Liver (tissue), 3 donors: Measurements from ENCODE around the gene PLA2G4D.

Experiments
- EGR1 ChIP-seq, 2 donors: IDR thresholded peaks; 2 replicates each; pipeline ENCODE4 v1.6.1; 2016 to 2018; ENCODE audit warnings: antibody characterized with exemption in 2 of 2, low read depth in 2 of 2
- GABPA ChIP-seq, 2 donors: IDR thresholded peaks in 1 of 2; conservative IDR thresholded peaks in 1 of 2; 2 replicates each; pipeline ENCODE4 v1.6.1; 2016; ENCODE audit warnings: antibody characterized with exemption in 2 of 2, mild to moderate bottlenecking in 1 of 2, moderate library complexity in 1 of 2
- RAD21 ChIP-seq, 2 donors: IDR thresholded peaks; 2 replicates each; pipeline ENCODE4 v1.6.1; 2016; ENCODE audit warnings: antibody characterized with exemption in 2 of 2, mild to moderate bottlenecking in 2 of 2
- SP1 ChIP-seq: IDR thresholded peaks from 2 replicates; pipeline ENCODE4 v1.6.1; 2018; ENCODE audit warnings: antibody characterized with exemption, mild to moderate bottlenecking
- TAF1 ChIP-seq: conservative IDR thresholded peaks from 2 replicates; pipeline ENCODE4 v1.6.1; 2016; ENCODE audit warnings: antibody characterized with exemption, mild to moderate bottlenecking
- YY1 ChIP-seq: IDR thresholded peaks from 2 replicates; pipeline ENCODE4 v1.6.1; 2016; ENCODE audit warnings: antibody characterized with exemption, mild to moderate bottlenecking
- TF ChIP-seq, protein P1 (sequence below): fragments of 150-350 bp; IDR thresholded peaks from 2 replicates; pipeline ENCODE4 v1.5.1; 2017; ENCODE audit warnings: improper control_type of control experiment, low read depth, low read length; ENCODE audit not compliant: missing input control
- TF ChIP-seq, protein P2 (sequence below): IDR thresholded peaks from 2 replicates; pipeline ENCODE4 v1.6.1; 2016; ENCODE audit warnings: antibody characterized with exemption
- TF ChIP-seq, protein P3 (sequence below): IDR thresholded peaks from 2 replicates; pipeline ENCODE4 v1.6.1; 2016; ENCODE audit warnings: antibody characterized with exemption
- TF ChIP-seq, protein P4 (sequence below): IDR thresholded peaks from 2 replicates; pipeline ENCODE4 v1.6.1; 2016; ENCODE audit warnings: antibody characterized with exemption, mild to moderate bottlenecking
- donor health status: healthy.
- donor health status: healthy.

DNA sequence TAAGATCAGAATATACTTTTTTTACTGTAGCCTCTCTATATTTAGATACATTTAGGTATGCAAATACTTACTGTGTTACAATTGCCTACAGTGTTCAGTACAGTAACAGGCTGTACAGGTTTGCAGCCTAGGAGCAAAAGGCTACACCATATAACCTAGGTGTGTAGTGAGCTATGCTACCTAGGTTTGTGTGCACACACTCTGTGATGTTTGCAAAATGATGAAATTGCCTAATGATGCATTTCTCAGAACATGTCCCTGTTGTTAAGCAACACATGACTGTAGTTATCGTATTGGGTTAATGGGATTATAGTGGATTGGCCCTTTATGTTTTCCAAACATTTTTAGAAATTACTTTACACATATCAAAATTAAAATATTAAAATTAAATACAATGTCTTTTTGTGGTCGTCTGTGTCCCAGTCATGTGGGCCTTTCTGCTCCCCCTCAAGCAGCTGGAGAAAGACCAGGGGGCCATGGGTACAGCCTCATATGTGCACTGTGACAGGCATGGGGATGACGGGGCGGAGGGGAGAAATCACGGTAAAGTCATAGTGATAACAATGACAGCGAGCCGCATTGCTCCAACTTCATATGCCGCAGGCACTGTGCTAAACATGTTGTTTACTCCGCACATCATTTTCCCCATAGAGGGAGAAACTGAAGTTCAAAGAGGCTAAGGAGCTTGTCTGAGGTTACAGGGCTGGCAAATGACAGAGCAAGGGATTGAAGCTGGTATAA is 46.1 kb downstream of the PLA2G4D start:
- TF ChIP-seq, protein P1, sequence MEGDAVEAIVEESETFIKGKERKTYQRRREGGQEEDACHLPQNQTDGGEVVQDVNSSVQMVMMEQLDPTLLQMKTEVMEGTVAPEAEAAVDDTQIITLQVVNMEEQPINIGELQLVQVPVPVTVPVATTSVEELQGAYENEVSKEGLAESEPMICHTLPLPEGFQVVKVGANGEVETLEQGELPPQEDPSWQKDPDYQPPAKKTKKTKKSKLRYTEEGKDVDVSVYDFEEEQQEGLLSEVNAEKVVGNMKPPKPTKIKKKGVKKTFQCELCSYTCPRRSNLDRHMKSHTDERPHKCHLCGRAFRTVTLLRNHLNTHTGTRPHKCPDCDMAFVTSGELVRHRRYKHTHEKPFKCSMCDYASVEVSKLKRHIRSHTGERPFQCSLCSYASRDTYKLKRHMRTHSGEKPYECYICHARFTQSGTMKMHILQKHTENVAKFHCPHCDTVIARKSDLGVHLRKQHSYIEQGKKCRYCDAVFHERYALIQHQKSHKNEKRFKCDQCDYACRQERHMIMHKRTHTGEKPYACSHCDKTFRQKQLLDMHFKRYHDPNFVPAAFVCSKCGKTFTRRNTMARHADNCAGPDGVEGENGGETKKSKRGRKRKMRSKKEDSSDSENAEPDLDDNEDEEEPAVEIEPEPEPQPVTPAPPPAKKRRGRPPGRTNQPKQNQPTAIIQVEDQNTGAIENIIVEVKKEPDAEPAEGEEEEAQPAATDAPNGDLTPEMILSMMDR = no peak
- TF ChIP-seq RAD21 (IDR thresholded peaks at IDR 0.05) (no peak), YY1 (no peak), GABPA (IDR thresholded peaks at IDR 0.05 in 1 of 2, conservative IDR thresholded peaks at IDR 0.05 in 1 of 2) (no peak), SP1 (no peak), TAF1 (no peak), EGR1 (IDR thresholded peaks at IDR 0.05; ENCODE audit: low read depth in 2 of 2) (no peak)
- TF ChIP-seq, protein P2, sequence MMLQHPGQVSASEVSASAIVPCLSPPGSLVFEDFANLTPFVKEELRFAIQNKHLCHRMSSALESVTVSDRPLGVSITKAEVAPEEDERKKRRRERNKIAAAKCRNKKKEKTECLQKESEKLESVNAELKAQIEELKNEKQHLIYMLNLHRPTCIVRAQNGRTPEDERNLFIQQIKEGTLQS = no peak
- TF ChIP-seq, protein P3, sequence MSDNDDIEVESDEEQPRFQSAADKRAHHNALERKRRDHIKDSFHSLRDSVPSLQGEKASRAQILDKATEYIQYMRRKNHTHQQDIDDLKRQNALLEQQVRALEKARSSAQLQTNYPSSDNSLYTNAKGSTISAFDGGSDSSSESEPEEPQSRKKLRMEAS = no peak
- TF ChIP-seq, protein P4, sequence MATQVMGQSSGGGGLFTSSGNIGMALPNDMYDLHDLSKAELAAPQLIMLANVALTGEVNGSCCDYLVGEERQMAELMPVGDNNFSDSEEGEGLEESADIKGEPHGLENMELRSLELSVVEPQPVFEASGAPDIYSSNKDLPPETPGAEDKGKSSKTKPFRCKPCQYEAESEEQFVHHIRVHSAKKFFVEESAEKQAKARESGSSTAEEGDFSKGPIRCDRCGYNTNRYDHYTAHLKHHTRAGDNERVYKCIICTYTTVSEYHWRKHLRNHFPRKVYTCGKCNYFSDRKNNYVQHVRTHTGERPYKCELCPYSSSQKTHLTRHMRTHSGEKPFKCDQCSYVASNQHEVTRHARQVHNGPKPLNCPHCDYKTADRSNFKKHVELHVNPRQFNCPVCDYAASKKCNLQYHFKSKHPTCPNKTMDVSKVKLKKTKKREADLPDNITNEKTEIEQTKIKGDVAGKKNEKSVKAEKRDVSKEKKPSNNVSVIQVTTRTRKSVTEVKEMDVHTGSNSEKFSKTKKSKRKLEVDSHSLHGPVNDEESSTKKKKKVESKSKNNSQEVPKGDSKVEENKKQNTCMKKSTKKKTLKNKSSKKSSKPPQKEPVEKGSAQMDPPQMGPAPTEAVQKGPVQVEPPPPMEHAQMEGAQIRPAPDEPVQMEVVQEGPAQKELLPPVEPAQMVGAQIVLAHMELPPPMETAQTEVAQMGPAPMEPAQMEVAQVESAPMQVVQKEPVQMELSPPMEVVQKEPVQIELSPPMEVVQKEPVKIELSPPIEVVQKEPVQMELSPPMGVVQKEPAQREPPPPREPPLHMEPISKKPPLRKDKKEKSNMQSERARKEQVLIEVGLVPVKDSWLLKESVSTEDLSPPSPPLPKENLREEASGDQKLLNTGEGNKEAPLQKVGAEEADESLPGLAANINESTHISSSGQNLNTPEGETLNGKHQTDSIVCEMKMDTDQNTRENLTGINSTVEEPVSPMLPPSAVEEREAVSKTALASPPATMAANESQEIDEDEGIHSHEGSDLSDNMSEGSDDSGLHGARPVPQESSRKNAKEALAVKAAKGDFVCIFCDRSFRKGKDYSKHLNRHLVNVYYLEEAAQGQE = no peak
